Activated CD4-positive, alpha-beta T cell treated with anti-CD3 and anti-CD28 coated beads, Interleukin-2, amount 50 U/mL, for 16 hours (primary cell): ENCODE measurements around the gene SH3GL3.
A peak's percentile ranks its signal among the peaks of the same experiment; 100 is the strongest.

Experiments used
- DNase-seq: peaks from one replicate; pipeline ENCODE4 v3.0.0-alpha.2; 2020

SH3GL3 gene

GRCh38 chr15:83514584-83514983 is 67.4 kb downstream of the SH3GL3 start:
- no peak for DNase-seq

DNA sequence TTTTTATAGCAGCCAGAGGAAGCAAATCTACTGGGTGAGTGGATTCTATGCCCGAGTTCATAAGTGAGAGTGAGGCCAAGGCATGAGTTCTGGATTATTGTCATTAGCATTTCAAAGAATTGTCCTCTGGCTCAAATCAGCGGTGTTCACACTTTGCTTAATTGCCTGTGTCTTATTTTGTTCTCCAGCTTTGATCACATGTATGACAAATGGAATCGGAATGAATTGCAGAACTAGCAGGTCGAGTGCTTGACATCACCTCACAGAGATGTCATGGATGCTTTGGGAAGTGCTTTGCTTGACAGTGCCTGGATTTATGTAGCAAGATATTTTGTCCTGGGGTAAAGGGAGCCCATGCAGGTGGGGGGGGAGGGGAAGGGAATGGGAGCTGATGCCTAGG is 68.0 kb downstream of the SH3GL3 start:
- no peak for DNase-seq

- DNase-seq = no peak
These were observed 69.8 kb downstream of the SH3GL3 start for GRCh38 chr15:83516935-83517334.

- DNase-seq = no peak
These were observed 79.2 kb downstream of the SH3GL3 start for GRCh38 chr15:83526319-83526718.

GRCh38 chr15:83533410-83533962 is 86.3 kb downstream of the SH3GL3 start:
- DNase-seq = no peak

DNA sequence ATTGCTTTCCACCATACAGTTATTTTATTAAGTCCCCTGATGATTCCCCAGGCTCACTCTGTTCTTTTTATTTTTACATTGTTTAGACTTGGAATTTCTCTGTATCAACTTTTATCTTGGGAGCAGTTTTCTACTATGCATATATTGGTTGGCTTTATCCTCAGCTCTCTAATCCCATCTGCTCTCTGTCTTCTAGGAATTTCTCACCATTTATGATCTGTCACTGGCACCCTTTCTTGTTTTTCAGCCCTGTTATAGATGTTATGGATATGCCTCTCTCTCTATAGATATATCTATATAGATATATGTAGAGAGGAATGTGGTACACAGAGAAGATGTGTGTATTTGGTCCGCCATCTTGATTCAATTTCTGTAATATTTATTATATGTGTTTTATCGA is 90.5 kb downstream of the SH3GL3 start:
- no peak for DNase-seq

GRCh38 chr15:83538682-83539081 is 91.5 kb downstream of the SH3GL3 start:
- DNase-seq = no peak

DNA sequence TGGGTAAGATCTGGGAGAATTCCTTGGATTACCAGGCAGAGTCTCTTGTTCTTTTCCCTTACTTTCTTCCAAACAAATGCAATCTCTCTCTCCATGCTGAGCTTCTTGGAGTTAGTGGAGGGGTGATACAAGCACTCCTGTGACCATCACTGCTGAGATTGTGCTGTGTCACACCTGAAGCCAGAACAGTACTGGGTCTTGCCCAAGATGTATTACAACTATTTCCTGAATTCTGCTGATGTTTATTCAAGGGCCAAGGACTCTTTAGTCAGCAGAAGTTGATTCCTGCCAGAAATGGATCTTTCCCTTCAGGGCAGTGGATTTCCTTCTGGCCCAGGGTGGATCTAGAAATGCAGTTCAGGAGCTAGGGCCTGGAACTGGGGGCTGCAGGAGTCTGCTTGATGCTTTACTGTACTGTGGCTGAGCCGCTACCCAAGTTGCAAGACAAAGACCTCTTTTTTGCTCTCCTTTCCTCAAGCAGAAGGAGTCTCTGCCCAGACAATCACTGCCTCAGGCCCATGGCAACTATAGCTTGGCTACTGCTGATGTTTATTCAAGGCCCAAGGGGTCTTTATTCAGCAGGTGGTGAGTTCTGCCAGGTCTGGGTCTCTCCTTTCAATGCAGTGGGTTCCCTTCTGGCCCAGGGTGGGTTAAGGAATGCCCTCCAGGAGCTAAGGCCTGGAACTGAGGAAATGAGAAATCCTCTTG is 98.8 kb downstream of the SH3GL3 start:
- no peak for DNase-seq

DNA sequence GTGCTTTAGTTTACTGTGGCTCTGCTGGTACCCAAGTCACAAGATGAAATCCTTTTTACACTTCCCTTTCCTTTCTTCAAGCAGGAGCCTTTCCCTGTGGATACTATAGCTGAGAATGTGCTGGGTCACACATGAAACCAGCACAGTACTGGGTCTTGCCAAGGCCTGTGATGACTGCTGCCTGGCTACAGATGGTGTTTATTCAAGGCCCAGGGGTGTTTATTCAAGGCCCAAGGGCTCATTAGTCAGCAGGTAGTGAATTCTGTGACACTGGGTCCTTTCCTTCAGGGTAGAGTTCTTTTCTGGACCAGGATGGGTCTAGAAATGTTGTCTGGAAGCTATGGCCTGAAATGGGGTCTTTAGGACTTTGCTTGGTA is 99.4 kb downstream of the SH3GL3 start:
- DNase-seq = no peak

DNA sequence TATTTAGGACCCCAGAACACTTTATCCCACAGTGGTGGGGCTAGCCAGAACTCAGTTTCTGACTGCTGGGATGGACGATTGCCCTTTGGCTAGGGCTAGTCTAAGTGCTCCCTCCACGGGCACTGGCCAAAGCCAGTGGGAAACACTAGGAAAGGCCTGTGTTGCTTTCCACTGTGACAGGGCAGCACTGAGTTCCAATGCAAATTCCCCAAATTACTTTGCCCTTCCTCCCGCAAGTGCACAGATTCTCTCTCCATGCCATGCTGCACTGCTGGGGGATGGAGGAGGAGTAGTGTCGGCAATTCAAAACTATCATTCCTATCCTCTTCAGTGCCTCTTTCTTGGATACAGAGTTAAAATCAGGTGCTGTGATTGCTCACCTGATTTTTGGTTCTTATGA is 100.0 kb downstream of the SH3GL3 start:
- no peak for DNase-seq

DNA sequence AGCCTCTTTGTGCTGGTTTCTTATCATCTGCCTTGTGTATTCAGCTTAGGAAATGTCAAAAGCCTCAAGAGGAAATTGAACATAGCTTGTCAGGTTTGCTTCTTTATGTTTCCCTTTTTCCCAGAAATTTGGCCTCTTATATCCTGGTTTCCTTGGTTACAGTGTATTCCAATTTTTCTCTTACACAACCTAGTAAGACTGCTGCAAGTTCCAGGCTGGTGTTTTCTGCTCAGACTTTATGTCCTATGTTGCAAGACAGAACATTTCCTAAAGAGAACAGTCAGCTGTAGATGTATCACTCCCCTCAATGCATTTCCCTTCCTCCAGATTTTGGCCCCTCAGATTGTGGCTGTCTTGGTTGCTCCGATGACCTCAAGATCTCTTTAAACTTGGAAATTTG is 102.5 kb downstream of the SH3GL3 start:
- DNase-seq = no peak

- DNase-seq = no peak
These were observed 107.4 kb downstream of the SH3GL3 start for GRCh38 chr15:83554558-83554957.

GRCh38 chr15:83555383-83555782 is 108.2 kb downstream of the SH3GL3 start:
- no peak for DNase-seq

DNA sequence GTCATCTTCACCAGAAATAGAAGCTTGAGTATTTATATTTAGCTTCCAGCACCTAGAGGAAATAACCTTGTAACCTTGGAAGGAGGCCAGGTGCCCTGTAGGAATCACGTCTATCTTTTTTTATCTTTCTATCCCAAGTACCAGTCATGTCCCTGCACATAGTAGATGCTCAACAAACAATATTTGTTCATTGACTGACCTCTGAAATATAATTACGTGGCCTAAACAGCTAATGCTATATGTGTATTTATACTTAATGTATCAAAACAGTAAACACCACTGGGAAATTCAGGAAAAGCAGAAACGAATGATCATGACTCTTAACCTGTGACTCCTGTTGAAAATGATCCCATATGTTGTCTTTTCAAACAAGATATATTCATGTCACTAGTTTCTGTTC is 108.9 kb downstream of the SH3GL3 start:
- no peak for DNase-seq

DNA sequence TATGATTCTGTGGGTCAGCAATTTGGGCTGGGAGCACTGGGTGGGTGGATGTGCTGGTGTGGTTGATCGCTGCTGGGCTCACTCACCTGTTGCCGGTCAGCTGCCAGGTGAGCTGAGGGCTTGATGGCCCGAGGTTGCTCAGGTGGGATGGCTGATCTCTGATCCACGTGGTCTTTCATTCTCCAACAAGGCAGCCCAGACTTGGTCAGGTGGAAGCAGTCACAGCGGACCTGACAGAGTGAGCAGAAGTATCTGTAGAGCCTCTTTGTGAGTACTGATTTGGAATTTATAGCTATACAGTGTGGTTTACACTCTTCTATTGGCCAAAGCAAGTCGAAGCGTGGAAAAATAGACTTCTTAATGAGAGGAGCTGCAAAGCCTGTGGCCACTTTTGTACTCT is 109.6 kb downstream of the SH3GL3 start:
- DNase-seq = no peak

- no peak for DNase-seq
These were observed 111.0 kb downstream of the SH3GL3 start for GRCh38 chr15:83558146-83558545.

DNA sequence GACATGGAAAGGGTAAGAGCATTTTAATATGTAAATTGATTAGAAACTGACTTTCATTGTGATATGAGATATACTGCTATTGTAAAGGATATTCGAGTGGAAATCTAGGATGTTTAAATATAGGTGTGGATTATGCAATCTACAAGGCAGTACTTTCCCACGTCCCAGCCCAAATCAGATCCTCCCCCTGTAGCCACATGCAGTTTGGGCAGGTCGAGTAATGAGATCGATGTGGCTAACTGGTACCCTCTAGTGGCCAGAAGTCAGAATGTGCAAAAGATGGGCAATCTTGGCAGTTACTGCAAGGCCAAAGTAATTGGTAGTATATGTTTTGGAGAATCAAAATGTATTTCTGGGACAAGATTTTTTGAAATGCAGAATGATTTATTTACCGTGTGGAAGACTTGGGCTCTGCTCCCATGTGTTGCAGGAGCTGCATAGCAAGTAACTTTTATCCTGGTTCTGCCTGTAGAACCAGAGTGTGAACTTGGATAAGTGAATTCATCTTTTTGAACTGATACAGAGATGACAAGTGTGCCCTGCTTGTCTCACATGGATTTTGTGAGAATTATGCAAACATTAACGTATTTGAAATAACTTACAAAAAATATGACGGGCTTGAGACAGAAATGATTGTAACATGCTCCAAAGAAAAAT is 112.3 kb downstream of the SH3GL3 start:
- DNase-seq = peak; percentile 58

DNA sequence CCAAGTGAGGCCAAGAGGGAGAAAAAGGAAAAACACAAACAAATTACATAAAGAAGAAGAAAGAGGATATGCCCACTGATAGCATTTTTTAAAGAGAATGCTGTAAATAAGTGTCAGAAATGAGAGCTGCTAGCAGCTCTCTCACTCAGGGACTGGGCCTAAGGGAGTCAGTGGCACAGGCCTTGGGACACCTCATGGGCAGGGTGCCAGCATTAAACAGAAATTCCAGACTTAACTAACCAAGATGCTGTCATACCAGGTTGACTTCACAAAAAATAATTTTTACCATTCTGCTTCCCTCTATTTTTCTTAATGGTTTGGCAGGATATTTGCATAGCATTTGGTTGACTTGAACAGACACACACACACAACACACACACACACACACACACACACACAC is 114.5 kb downstream of the SH3GL3 start:
- no peak for DNase-seq

DNA sequence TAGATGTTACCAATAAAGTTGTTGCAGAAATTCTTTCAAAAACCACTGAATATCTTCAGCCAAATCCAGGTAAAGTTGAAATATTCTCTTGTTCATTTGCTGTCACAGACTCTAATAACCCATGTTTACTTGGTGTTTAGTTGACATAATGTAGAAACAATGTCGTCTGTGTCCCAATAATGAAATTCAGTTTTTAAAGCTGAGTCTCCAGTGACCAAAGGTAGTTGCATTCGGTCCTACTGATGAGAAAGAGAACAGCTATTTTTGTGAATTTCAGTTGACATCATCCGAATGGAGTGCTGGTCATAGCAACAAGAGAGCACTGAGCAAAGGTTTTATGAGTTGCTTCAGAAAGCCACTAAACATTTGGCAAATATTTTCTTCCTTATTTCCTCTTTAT is 118.0 kb downstream of the SH3GL3 start:
- DNase-seq = no peak

DNA sequence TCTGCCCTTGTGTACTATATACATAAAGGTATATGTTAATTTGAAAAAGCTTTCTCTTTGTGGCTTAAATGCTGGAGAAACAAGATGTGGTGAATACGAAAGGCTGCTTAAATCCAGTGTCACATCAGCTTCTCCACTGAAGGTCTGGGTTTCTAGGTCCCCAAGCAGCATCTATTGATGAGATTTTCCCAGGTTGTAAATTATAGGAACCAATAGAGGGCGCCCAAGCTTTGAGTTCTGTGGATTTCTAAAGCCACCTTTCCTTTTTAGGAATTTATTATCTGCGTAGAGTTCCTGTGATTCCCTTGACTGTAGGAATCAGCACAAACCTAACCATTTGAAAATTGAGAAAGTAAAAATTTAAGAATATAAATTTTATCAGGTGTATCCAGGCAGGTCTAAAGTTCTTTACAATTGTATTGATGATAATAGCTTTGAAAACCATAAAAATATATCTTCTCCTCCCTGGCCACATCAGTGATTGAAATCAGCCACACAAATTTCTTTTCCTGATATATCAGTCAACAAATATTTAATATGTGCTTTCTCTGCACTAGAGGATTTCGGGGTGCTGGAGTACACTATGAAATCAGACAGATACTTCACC is 118.5 kb downstream of the SH3GL3 start:
- peak; percentile 21 for DNase-seq

GRCh38 chr15:83567318-83567717 is 120.2 kb downstream of the SH3GL3 start:
- DNase-seq = no peak

- DNase-seq = no peak
These were observed 122.2 kb downstream of the SH3GL3 start for GRCh38 chr15:83569341-83569740.

GRCh38 chr15:83570756-83571155 is 123.6 kb downstream of the SH3GL3 start:
- no peak for DNase-seq
